H1 (cell line): ENCODE measurements around the gene MORC2. TPM values are rescaled to one million over a fixed set of nuclear protein-coding genes. Genes with fewer than 3 reads are reported as not detected.

Experiments
- CTCF ChIA-PET: fragments of 300-600 bp; sonication (Branson Sonifier 250); formaldehyde crosslinking; loops from one replicate; lab custom pipeline; 2021; ENCODE audit not compliant: partially characterized antibody; lab: Charles Lee
- POLR2A ChIA-PET: fragments of 300-600 bp; sonication (Branson Sonifier 250); formaldehyde crosslinking; loops from one replicate; lab custom pipeline; 2021; ENCODE audit warnings: inconsistent platforms; ENCODE audit not compliant: partially characterized antibody; lab: Charles Lee
- DNase-seq, 2 experiments: peaks; one replicate each; pipeline versions ENCODE4 v3.0.0 to v3.0.0-alpha.2; 2010 to 2022; ENCODE audit warnings: low spot score in 2 of 2, low read depth in 1 of 2, mixed read lengths in 1 of 2
- FAIRE-seq: peaks from 2 replicates; lab custom pipeline; 2011; peaks lifted over from hg19 to GRCh38; lab: Jason Lieb, UNC
- H2AFZ ChIP-seq: 2 replicates; pipeline ENCODE4 v1.8.1; 2012; ENCODE audit warnings: low read length, inconsistent platforms
- H2AK5ac ChIP-seq: 2 replicates; pipeline ENCODE4 v1.6.1; 2013; ENCODE audit warnings: low read depth, low read length
- H2BK120ac ChIP-seq: replicated peaks from 2 replicates; pipeline ENCODE3; 2013; ENCODE audit warnings: low read depth, low read length, inconsistent platforms
- H2BK12ac ChIP-seq: 2 replicates; pipeline ENCODE4 v1.6.1; 2013; ENCODE audit warnings: low read depth, low read length
- H2BK15ac ChIP-seq: 2 replicates; pipeline ENCODE4 v1.6.1; 2013; ENCODE audit warnings: low read length
- H2BK20ac ChIP-seq: 2 replicates; pipeline ENCODE4 v1.6.1; 2013; ENCODE audit warnings: low read length
- H2BK5ac ChIP-seq: 2 replicates; pipeline ENCODE4 v1.6.1; 2013; ENCODE audit warnings: low read depth, low read length
- H3K14ac ChIP-seq: 2 replicates; pipeline ENCODE4 v1.6.1; 2013; ENCODE audit warnings: inconsistent platforms; ENCODE audit not compliant: insufficient read length
- H3K18ac ChIP-seq: 2 replicates; pipeline ENCODE4 v1.6.1; 2013; ENCODE audit warnings: low read length; ENCODE audit errors: extremely low read depth
- H3K23ac ChIP-seq: 2 replicates; pipeline ENCODE4 v1.6.1; 2013; ENCODE audit warnings: inconsistent platforms; ENCODE audit not compliant: insufficient read length
- H3K23me2 ChIP-seq: 2 replicates; pipeline ENCODE4 v1.6.1; 2013; ENCODE audit warnings: low read depth, low read length
- H3K27ac ChIP-seq: 2 replicates; pipeline ENCODE4 v1.6.1; 2011; ENCODE audit warnings: low read depth, low read length, inconsistent platforms
- H3K27me3 ChIP-seq, 4 experiments: replicated peaks in 1 of 4; 1 replicate in 1 of 4; 2 replicates in 3 of 4; pipeline versions ENCODE4 v1.6.1 to v1.8.1; 2011 to 2013; ENCODE audit warnings: low read length in 3 of 4, mild to moderate bottlenecking in 3 of 4, inconsistent platforms in 2 of 4, mixed read lengths in 2 of 4, moderate library complexity in 1 of 4; ENCODE audit not compliant: control insufficient read depth in 3 of 4, insufficient read depth in 3 of 4; ENCODE audit errors: extremely low read depth in 1 of 4
- H3K36me3 ChIP-seq, 4 experiments: 2 replicates each; pipeline versions ENCODE4 v1.6.1 to v1.8.1; 2011 to 2013; ENCODE audit warnings: mild to moderate bottlenecking in 4 of 4, low read length in 3 of 4, moderate library complexity in 2 of 4, control low read depth in 1 of 4, inconsistent platforms in 1 of 4; ENCODE audit not compliant: insufficient read depth in 4 of 4, control insufficient read depth in 2 of 4
- H3K4ac ChIP-seq: replicated peaks from 2 replicates; pipeline ENCODE3; 2013; ENCODE audit warnings: low read length, low read depth, mixed read lengths, inconsistent platforms; ENCODE audit not compliant: insufficient read length
- H3K4me1 ChIP-seq, 4 experiments: replicated peaks in 1 of 4; 1 replicate in 1 of 4; 2 replicates in 3 of 4; pipeline versions ENCODE4 v1.6.1 to v1.8.1; 2011 to 2013; ENCODE audit warnings: low read length in 3 of 4, inconsistent platforms in 2 of 4, mixed read lengths in 1 of 4; ENCODE audit not compliant: insufficient read depth in 4 of 4, control insufficient read depth in 3 of 4
- H3K4me2 ChIP-seq, 2 experiments: 2 replicates each; pipeline versions ENCODE4 v1.6.1 to v1.8.1; 2011 to 2013; ENCODE audit warnings: low read depth in 2 of 2, low read length in 2 of 2, control low read depth in 1 of 2, inconsistent platforms in 1 of 2, mild to moderate bottlenecking in 1 of 2; ENCODE audit not compliant: insufficient read depth in 1 of 2
- H3K4me3 ChIP-seq, 4 experiments: fragments of 200-600, 300-600 bp in 1 of 4; sonication (generic), shearing (Covaris generic), sonication (Bioruptor Twin) in 1 of 4; 2 replicates each; pipeline versions ENCODE4 v1.5.1 to v1.8.1; 2011 to 2016; ENCODE audit warnings: low read length in 4 of 4, low read depth in 3 of 4, control low read depth in 2 of 4, inconsistent platforms in 2 of 4, mild to moderate bottlenecking in 2 of 4, mixed read lengths in 1 of 4, moderate library complexity in 1 of 4; ENCODE audit not compliant: insufficient read depth in 2 of 4; ENCODE audit errors: extremely low read depth in 1 of 4
- H3K56ac ChIP-seq: replicated peaks from 2 replicates; pipeline ENCODE3; 2013; ENCODE audit warnings: low read depth, mild to moderate bottlenecking, mixed read lengths, low read length, inconsistent platforms; ENCODE audit not compliant: insufficient read length
- H3K79me1 ChIP-seq: 2 replicates; pipeline ENCODE4 v1.6.1; 2013; ENCODE audit warnings: low read depth, low read length, control low read depth
- H3K79me2 ChIP-seq, 2 experiments: 2 replicates each; pipeline versions ENCODE4 v1.6.1 to v1.8.1; 2012 to 2013; ENCODE audit warnings: low read length in 2 of 2, mild to moderate bottlenecking in 2 of 2, inconsistent platforms in 1 of 2; ENCODE audit not compliant: insufficient read depth in 2 of 2, control insufficient read depth in 1 of 2
- H3K9ac ChIP-seq, 4 experiments: replicated peaks in 1 of 4; 1 replicate in 1 of 4; 2 replicates in 3 of 4; pipeline versions ENCODE4 v1.6.1 to v1.8.1; 2011 to 2013; ENCODE audit warnings: low read depth in 3 of 4, low read length in 3 of 4, control low read depth in 2 of 4, mild to moderate bottlenecking in 2 of 4, moderate library complexity in 2 of 4, inconsistent platforms in 1 of 4; ENCODE audit errors: extremely low read depth in 1 of 4
- H3K9me3 ChIP-seq, 2 experiments: 2 replicates each; pipeline versions ENCODE4 v1.6.1 to v1.8.1; 2012 to 2013; ENCODE audit warnings: mild to moderate bottlenecking in 2 of 2, moderate library complexity in 2 of 2, control low read depth in 1 of 2, inconsistent platforms in 1 of 2, low read depth in 1 of 2, low read length in 1 of 2, mixed read lengths in 1 of 2; ENCODE audit not compliant: insufficient read depth in 2 of 2
- H4K20me1 ChIP-seq, 2 experiments: replicated peaks in 1 of 2; 2 replicates each; pipeline versions ENCODE3 to v1.8.1; 2011 to 2013; ENCODE audit warnings: inconsistent platforms in 2 of 2, low read length in 2 of 2, mild to moderate bottlenecking in 1 of 2; ENCODE audit not compliant: insufficient read depth in 2 of 2, control insufficient read depth in 1 of 2
- H4K5ac ChIP-seq: 2 replicates; pipeline ENCODE4 v1.6.1; 2013; ENCODE audit warnings: low read length, low read depth, mixed read lengths, inconsistent platforms; ENCODE audit not compliant: insufficient read length
- H4K8ac ChIP-seq: 2 replicates; pipeline ENCODE4 v1.8.0; 2013; ENCODE audit warnings: mild to moderate bottlenecking, moderate library complexity, low read length, inconsistent platforms; ENCODE audit not compliant: insufficient read depth; ENCODE audit errors: extremely low read depth
- H4K91ac ChIP-seq: replicated peaks from 2 replicates; pipeline ENCODE3; 2013; ENCODE audit warnings: low read length, mixed read lengths, inconsistent platforms; ENCODE audit not compliant: insufficient read length
- BCL11A ChIP-seq, 2 experiments: IDR thresholded peaks; one replicate each; pipeline ENCODE4 v1.6.1; 2011; ENCODE audit warnings: low read depth in 2 of 2, low read length in 2 of 2, mild to moderate bottlenecking in 2 of 2
- CHD2 ChIP-seq: IDR thresholded peaks from 2 replicates; pipeline ENCODE4 v1.6.1; 2012; ENCODE audit warnings: low read length, improper control_type of control experiment
- EP300 ChIP-seq, 2 experiments: IDR thresholded peaks; 1 replicate in 1 of 2; 2 replicates in 1 of 2; pipeline ENCODE4 v1.6.1; 2011 to 2012; ENCODE audit warnings: low read depth in 2 of 2, low read length in 2 of 2, mild to moderate bottlenecking in 2 of 2, borderline replicate concordance in 1 of 2, inconsistent platforms in 1 of 2, moderate library complexity in 1 of 2
- EZH2 ChIP-seq: fragments of 200-600 bp; sonication (generic); IDR thresholded peaks from 2 replicates; pipeline ENCODE4 v1.7.1; 2012; ENCODE audit warnings: low read depth, mild to moderate bottlenecking, moderate library complexity, low read length, inconsistent platforms; ENCODE audit not compliant: severe bottlenecking
- GABPA ChIP-seq: IDR thresholded peaks from 2 replicates; pipeline ENCODE4 v1.6.1; 2011; ENCODE audit warnings: mild to moderate bottlenecking, low read length, moderate library complexity, borderline replicate concordance; ENCODE audit not compliant: insufficient read depth
- RAD21 ChIP-seq, 2 experiments: IDR thresholded peaks in 1 of 2; conservative IDR thresholded peaks in 1 of 2; 2 replicates each; pipeline ENCODE4 v1.6.1; 2011; ENCODE audit warnings: low read depth in 2 of 2, low read length in 2 of 2, improper control_type of control experiment in 1 of 2, inconsistent platforms in 1 of 2, mild to moderate bottlenecking in 1 of 2, moderate library complexity in 1 of 2
- SRF ChIP-seq: IDR thresholded peaks from 2 replicates; pipeline ENCODE4 v1.6.1; 2011; ENCODE audit warnings: mild to moderate bottlenecking, low read depth, low read length, moderate library complexity
- YY1 ChIP-seq: IDR thresholded peaks from 2 replicates; pipeline ENCODE4 v1.6.1; 2011; ENCODE audit warnings: low read depth, mild to moderate bottlenecking, low read length
- WGBS, 2 experiments: shearing (Covaris generic) in 1 of 2; methylation state at CpG; one replicate each; pipeline versions ENCODE4 v1.1.6 to v1.1.7; 2013 to 2015; ENCODE audit warnings: low lambda C conversion rate in 2 of 2, mixed read lengths in 2 of 2, inconsistent platforms in 1 of 2, low coverage in 1 of 2, missing lambda C conversion rate in 1 of 2; ENCODE audit not compliant: insufficient replicate concordance in 2 of 2, insufficient coverage in 1 of 2, insufficient read length in 1 of 2; ENCODE audit errors: extremely low coverage in 1 of 2, missing lambda C conversion rate in 1 of 2; 5-methylcytosine and 5-hydroxymethylcytosine counted together
- polyA plus RNA-seq, 7 experiments: library from polyadenylated mRNA; depleted of rRNA in 3 of 7; stranded (reverse) in 5 of 7; unstranded in 2 of 7; fragments of >200 nt in 5 of 7; fragments of 200-250 nt in 2 of 7; gene quantifications; 1 replicate in 5 of 7; 2 replicates in 1 of 7; 4 replicates in 1 of 7; pipeline versions ENCODE4 v1.2.1 to v1.2.3, GENCODE V29; 2011 to 2013; ENCODE audit warnings: missing spikeins in 2 of 7, mixed read lengths in 2 of 7
- total RNA-seq: library from RNA; stranded (reverse); fragmentation: NEBNext Ultra II Directional; extraction: Animal tissue kit (Norgen Biotek cat#: 25700); gene quantifications from 2 replicates; pipeline ENCODE4 v1.2.1, GENCODE V29; 2021
- TF ChIP-seq, protein P1 (sequence below): IDR thresholded peaks from 2 replicates; pipeline ENCODE4 v1.6.1; 2011; ENCODE audit warnings: low read depth, mild to moderate bottlenecking, low read length; ENCODE audit not compliant: insufficient read depth

The MORC2 gene
- total and polyA plus RNA-seq, 2 of the 8 experiments (the other 6 are each of a cell fraction or from before 2014, with no cell fraction given), result 15.4 to 68.0 TPM

DNA sequence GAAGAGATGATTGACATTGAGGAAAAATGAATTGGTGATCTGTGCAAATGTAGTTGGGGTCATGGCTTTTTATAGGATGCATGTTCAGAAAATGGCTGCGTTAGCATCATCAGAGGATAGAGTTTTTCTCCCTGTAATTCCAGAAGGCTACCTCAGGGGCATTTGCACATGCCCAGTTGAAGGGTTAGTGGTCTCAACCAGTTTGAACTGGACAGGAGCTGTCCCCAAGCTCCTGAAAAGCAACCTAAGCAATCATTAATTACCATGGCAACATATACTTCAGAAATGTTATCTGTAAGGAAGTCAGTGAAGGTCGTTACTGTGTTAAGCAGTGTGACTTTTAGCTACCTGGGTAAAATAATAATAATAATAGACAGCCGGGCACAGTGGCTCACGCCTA is 29.8 kb upstream of the MORC2 start:
- no peak overlapping the region for H2AFZ ChIP-seq
- no peak overlapping the region for H4K5ac ChIP-seq
- no peak overlapping the region for H2BK5ac ChIP-seq
- H3K27me3 ChIP-seq, result no peaks in the 10 kb centered on the region
- H3K27ac ChIP-seq, result no peak overlapping the region
- no peak overlapping the region for H3K4me2 ChIP-seq
- no peaks in the 10 kb centered on the region for H3K79me2 ChIP-seq
- no peak overlapping the region for H2AK5ac ChIP-seq
- no peaks in the 10 kb centered on the region for H3K9me3 ChIP-seq
- ChIA-PET POLR2A (interaction anchor here (0.7 kb wide), 1 partner anchor 218 kb away, joined by 3 read pairs; no protein-coding TSS in a partner anchor), CTCF (no interaction called here)
- no peak overlapping the region for H3K4me3 ChIP-seq
- no peak overlapping the region for H3K14ac ChIP-seq
- H3K9ac ChIP-seq, result no peak overlapping the region
- H2BK120ac ChIP-seq, result no peak overlapping the region
- H2BK12ac ChIP-seq, result no peak overlapping the region
- FAIRE-seq (no peak), DNase-seq (no peak)
- no peak overlapping the region for H4K8ac ChIP-seq
- H2BK15ac ChIP-seq, result no peak overlapping the region
- no peak overlapping the region for H2BK20ac ChIP-seq
- H4K91ac ChIP-seq, result no peak overlapping the region
- H3K4me1 ChIP-seq, result no peaks in the 10 kb centered on the region
- no peak overlapping the region for H3K18ac ChIP-seq
- no peak overlapping the region for H3K56ac ChIP-seq
- no peak overlapping the region for H3K23ac ChIP-seq
- H3K36me3 ChIP-seq, result no peaks in the 10 kb centered on the region
- WGBS, 2 experiments, result 96% methylated on average over 4 of the region's 4 CpGs; no CpG with 5 or more reads in 1 of the 2 experiments
- H4K20me1 ChIP-seq, result no peaks in the 10 kb centered on the region
- no peak overlapping the region for H3K4ac ChIP-seq
- no peaks in the 10 kb centered on the region for H3K79me1 ChIP-seq
- H3K23me2 ChIP-seq, result no peaks in the 10 kb centered on the region
- TF ChIP-seq EZH2 (no peak), BCL11A (IDR thresholded peaks at IDR 0.05; ENCODE audit: low read depth in 2 of 2, low read length in 2 of 2) (no peak), SRF (no peak), CHD2 (no peak), RAD21 (IDR thresholded peaks at IDR 0.05 in 1 of 2, conservative IDR thresholded peaks at IDR 0.05 in 1 of 2; ENCODE audit: low read depth in 2 of 2, low read length in 2 of 2) (no peak), GABPA (no peak), YY1 (no peak), EP300 (IDR thresholded peaks at IDR 0.05; ENCODE audit: borderline replicate concordance in 1 of 2, low read depth in 2 of 2, low read length in 2 of 2) (no peak)
- TF ChIP-seq, protein P1, sequence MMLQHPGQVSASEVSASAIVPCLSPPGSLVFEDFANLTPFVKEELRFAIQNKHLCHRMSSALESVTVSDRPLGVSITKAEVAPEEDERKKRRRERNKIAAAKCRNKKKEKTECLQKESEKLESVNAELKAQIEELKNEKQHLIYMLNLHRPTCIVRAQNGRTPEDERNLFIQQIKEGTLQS, result no peak
